Thyroid gland (tissue), 4 donors: ENCODE results near the gene KCTD10. TPM values are rescaled to one million over a fixed set of nuclear protein-coding genes. Genes with fewer than 3 reads are reported as not detected.
"Not testable (repeated sequence)": the region's sequence is repeated elsewhere in the genome, so short reads cannot be mapped to it uniquely, and the experiment has no call there.

Experiments
- DNase-seq, 2 donors: peaks; one replicate each; pipeline ENCODE4 v3.0.0-alpha.2; 2019
- H3K27ac ChIP-seq, 3 donors: fragments of 200-600 bp; sonication (generic); 1 replicate in 2 of 3; 2 replicates in 1 of 3; pipeline ENCODE4 v1.5.1; 2016 to 2019; ENCODE audit warnings: mild to moderate bottlenecking in 1 of 3, moderate library complexity in 1 of 3
- H3K27me3 ChIP-seq: fragments of 200-600 bp; sonication (generic); one replicate; pipeline ENCODE4 v1.5.1; 2019
- H3K36me3 ChIP-seq, 2 donors: fragments of 200-600 bp; sonication (generic); one replicate each; pipeline ENCODE4 v1.5.1; 2016 to 2019
- H3K4me1 ChIP-seq, 2 donors: fragments of 200-600 bp; sonication (generic); one replicate each; pipeline ENCODE4 v1.5.1; 2017 to 2019
- H3K4me3 ChIP-seq, 3 donors: fragments of 200-600 bp; sonication (generic); replicated peaks in 1 of 3; 1 replicate in 2 of 3; 2 replicates in 1 of 3; pipeline ENCODE4 v1.5.1; 2016; ENCODE audit warnings: mild to moderate bottlenecking in 1 of 3
- H3K9me3 ChIP-seq: fragments of 200-600 bp; sonication (generic); one replicate; pipeline ENCODE4 v1.5.1; 2017
- POLR2A ChIP-seq, 2 donors: fragments of 450-650 bp; IDR thresholded peaks; one replicate each; pipeline ENCODE4 v1.6.1; 2017; ENCODE audit warnings: antibody characterized with exemption in 2 of 2, mild to moderate bottlenecking in 2 of 2, moderate library complexity in 1 of 2
- WGBS, 2 donors: methylation state at CpG; one replicate each; pipeline ENCODE4 v1.1.5; 2017; 5-methylcytosine and 5-hydroxymethylcytosine counted together
- intact Hi-C: fragments of 100-400 bp; cut with DNase I; formaldehyde crosslinking; loops from one replicate; pipeline ENCODE4 v1.15.1; 2023
- total RNA-seq, 4 donors: library from RNA; depleted of rRNA; stranded (reverse); fragments of >200 nt; gene quantifications; one replicate each; pipeline ENCODE4 v1.2.3, GENCODE V29; 2016
- TF ChIP-seq, protein P1 (sequence below), 6 experiments: fragments of 200-600 bp in 3 of 6; fragments of 450-650 bp in 3 of 6; sonication (generic) in 3 of 6; IDR thresholded peaks; one replicate each; pipeline ENCODE4 v1.5.1; 2016 to 2019; ENCODE audit warnings: antibody characterized with exemption in 6 of 6, mild to moderate bottlenecking in 2 of 6, inconsistent platforms in 1 of 6, moderate library complexity in 1 of 6

The KCTD10 gene
- total RNA-seq, 4 donors from 2014 or later = 70.3 to 149 (median 85.4) TPM

- Histone ChIP-seq H3K4me3 (no peak overlapping the region), H3K27ac (no peak overlapping the region), H3K36me3 (peaks cover 11 to 24% of the 10 kb centered on the region in 2 donors), H3K4me1 (peaks cover 15 to 21% of the 10 kb centered on the region in 2 donors), H3K27me3 (no peaks in the 10 kb centered on the region), H3K9me3 (no peaks in the 10 kb centered on the region)
- WGBS, 2 donors = 89 to 90% methylated on average over 8 of the region's 8 CpGs
- TF ChIP-seq, protein P1, sequence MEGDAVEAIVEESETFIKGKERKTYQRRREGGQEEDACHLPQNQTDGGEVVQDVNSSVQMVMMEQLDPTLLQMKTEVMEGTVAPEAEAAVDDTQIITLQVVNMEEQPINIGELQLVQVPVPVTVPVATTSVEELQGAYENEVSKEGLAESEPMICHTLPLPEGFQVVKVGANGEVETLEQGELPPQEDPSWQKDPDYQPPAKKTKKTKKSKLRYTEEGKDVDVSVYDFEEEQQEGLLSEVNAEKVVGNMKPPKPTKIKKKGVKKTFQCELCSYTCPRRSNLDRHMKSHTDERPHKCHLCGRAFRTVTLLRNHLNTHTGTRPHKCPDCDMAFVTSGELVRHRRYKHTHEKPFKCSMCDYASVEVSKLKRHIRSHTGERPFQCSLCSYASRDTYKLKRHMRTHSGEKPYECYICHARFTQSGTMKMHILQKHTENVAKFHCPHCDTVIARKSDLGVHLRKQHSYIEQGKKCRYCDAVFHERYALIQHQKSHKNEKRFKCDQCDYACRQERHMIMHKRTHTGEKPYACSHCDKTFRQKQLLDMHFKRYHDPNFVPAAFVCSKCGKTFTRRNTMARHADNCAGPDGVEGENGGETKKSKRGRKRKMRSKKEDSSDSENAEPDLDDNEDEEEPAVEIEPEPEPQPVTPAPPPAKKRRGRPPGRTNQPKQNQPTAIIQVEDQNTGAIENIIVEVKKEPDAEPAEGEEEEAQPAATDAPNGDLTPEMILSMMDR (IDR thresholded peaks at IDR 0.05) = no peak
- no peak for TF ChIP-seq POLR2A (IDR thresholded peaks at IDR 0.05)
- intact Hi-C loops = no loop called here
- DNase-seq = no peak
Measured at GRCh38 chr12:109446869-109447268, 30.2 kb downstream of the KCTD10 start.

- peaks cover 3 to 17% of the 10 kb centered on the region in 2 donors for H3K36me3 ChIP-seq
- H3K4me1 ChIP-seq = peaks cover 17 to 25% of the 10 kb centered on the region in 2 donors
- H3K4me3 ChIP-seq = no peak overlapping the region
- H3K9me3 ChIP-seq = no peaks in the 10 kb centered on the region
- intact Hi-C loops = no loop called here
- TF ChIP-seq, protein P1 (IDR thresholded peaks at IDR 0.05) = no peak
- no peak for TF ChIP-seq POLR2A (IDR thresholded peaks at IDR 0.05)
- peak overlapping the region; percentile 61 to 90 (median 77) for H3K27ac ChIP-seq
- H3K27me3 ChIP-seq = no peaks in the 10 kb centered on the region
- 88% methylated on average over 2 of the region's 2 CpGs for whole genome bisulfite sequencing, 2 donors
- DNase-seq = no peak
Measured at GRCh38 chr12:109445191-109445609, 31.9 kb downstream of the KCTD10 start.

- H3K27ac ChIP-seq = peak overlapping the region; percentile 61 to 90 (median 77)
- H3K4me3 ChIP-seq = no peak overlapping the region
- H3K4me1 ChIP-seq = peaks cover 26 to 35% of the 10 kb centered on the region in 2 donors
- TF ChIP-seq, protein P1 (IDR thresholded peaks at IDR 0.05) = no peak
- TF ChIP-seq POLR2A (IDR thresholded peaks at IDR 0.05) = no peak
- intact Hi-C loops = no loop called here
- H3K36me3 ChIP-seq = peaks cover 0 to 17% of the 10 kb centered on the region in 2 donors
- peak; percentile 56 to 61 for DNase-seq
- no peaks in the 10 kb centered on the region for H3K9me3 ChIP-seq
- H3K27me3 ChIP-seq = no peaks in the 10 kb centered on the region
- 18 to 39% methylated on average over 6 of the region's 6 CpGs for WGBS, 2 donors
Measured at GRCh38 chr12:109444259-109444658, 32.8 kb downstream of the KCTD10 start.

DNA sequence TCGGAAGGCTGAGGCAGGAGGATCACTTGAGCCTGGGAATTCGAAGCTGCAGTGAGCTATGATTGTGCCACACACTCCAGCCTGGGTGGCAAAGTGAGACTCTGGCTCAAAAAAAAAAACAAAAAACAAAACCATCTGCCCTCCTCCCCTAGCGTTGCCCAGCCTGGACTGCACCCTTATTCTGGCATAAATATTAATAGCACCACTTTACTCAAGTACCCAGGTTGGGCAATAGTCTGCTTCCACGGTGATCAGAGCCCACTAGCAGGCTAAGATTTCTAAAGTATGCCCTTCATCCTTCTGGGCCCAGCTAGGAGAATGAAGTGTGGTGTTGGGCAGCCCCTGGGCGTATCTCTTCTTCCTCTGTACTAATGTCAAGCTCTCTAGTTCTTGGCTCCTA lies 33.3 kb downstream of the KCTD10 start:
- peak; percentile 80 to 82 for DNase-seq
- peak overlapping the region; percentile 61 to 90 (median 77) for H3K27ac ChIP-seq

GRCh38 chr12:109440851-109441490 lies 36.1 kb downstream of the KCTD10 start:
- DNase-seq = peak in 1 of 2 donors; percentile 38
- H3K4me3 ChIP-seq = no peak overlapping the region
- intact Hi-C loops = no loop called here
- peak overlapping the region; percentile 50 to 62 (median 50) for H3K27ac ChIP-seq
- no peaks in the 10 kb centered on the region for H3K9me3 ChIP-seq
- H3K36me3 ChIP-seq = no peaks in the 10 kb centered on the region
- TF ChIP-seq POLR2A (IDR thresholded peaks at IDR 0.05) = no peak
- TF ChIP-seq, protein P1 (IDR thresholded peaks at IDR 0.05) = no peak
- WGBS, 2 donors = 49 to 54% methylated on average over 9 of the region's 9 CpGs
- peaks cover 37 to 54% of the 10 kb centered on the region in 2 donors for H3K4me1 ChIP-seq
- no peaks in the 10 kb centered on the region for H3K27me3 ChIP-seq

More for the DNA sequence above, 33.3 kb downstream of the KCTD10 start:
- Histone ChIP-seq H3K27me3 (no peaks in the 10 kb centered on the region), H3K36me3 (peaks cover 0 to 17% of the 10 kb centered on the region in 2 donors), H3K4me1 (peaks cover 28 to 40% of the 10 kb centered on the region in 2 donors), H3K4me3 (no peak overlapping the region), H3K9me3 (no peaks in the 10 kb centered on the region)
- TF ChIP-seq POLR2A (IDR thresholded peaks at IDR 0.05) = no peak
- TF ChIP-seq, protein P1 (IDR thresholded peaks at IDR 0.05) = peak in 5 of 6 experiments; percentile 47 to 92 (median 49)
- intact Hi-C loops = no loop called here
- WGBS, 2 donors = 21 to 35% methylated on average over 5 of the region's 5 CpGs

- Histone ChIP-seq H3K27ac (peak overlapping the region; percentile 50 to 62 (median 50)), H3K4me1 (peaks cover 46 to 60% of the 10 kb centered on the region in 2 donors)
- intact Hi-C loops, H3K4me3 ChIP-seq, H3K36me3 ChIP-seq, H3K9me3 ChIP-seq, H3K27me3 ChIP-seq: not testable (repeated sequence)
- DNase-seq = peak; percentile 60 to 71
- WGBS, 2 donors = 43 to 53% methylated on average over 13 of the region's 13 CpGs
Measured at GRCh38 chr12:109439951-109440350, 37.1 kb downstream of the KCTD10 start.
